Nephron (organoid): ENCODE results near the gene BSCL2.

Experiments used
- H3K27ac Mint-ChIP-seq, 3 experiments: 2 replicates each; pipeline ENCODE4 v1.8.0; 2020; ENCODE audit warnings: mixed read lengths in 3 of 3, mild to moderate bottlenecking in 2 of 3, moderate library complexity in 1 of 3
- H3K27me3 Mint-ChIP-seq: 2 replicates; pipeline ENCODE4 v1.8.0; 2021; ENCODE audit warnings: low read depth, mild to moderate bottlenecking, moderate library complexity, mixed read lengths
- H3K36me3 Mint-ChIP-seq: 2 replicates; pipeline ENCODE4 v1.8.0; 2020; ENCODE audit warnings: low read depth, mixed read lengths
- H3K4me1 Mint-ChIP-seq: 2 replicates; pipeline ENCODE4 v1.8.0; 2020; ENCODE audit warnings: mixed read lengths
- H3K4me3 Mint-ChIP-seq, 3 experiments: 2 replicates each; pipeline ENCODE4 v1.8.0; 2020; ENCODE audit warnings: mild to moderate bottlenecking in 3 of 3, mixed read lengths in 3 of 3, moderate library complexity in 2 of 3
- H3K9me3 Mint-ChIP-seq: 2 replicates; pipeline ENCODE4 v1.8.0; 2020; ENCODE audit warnings: mixed read lengths
- CTCF ChIP-seq, 3 experiments: fragments of 200-600 bp; sonication (generic); IDR thresholded peaks; one replicate each; pipeline ENCODE4 v1.5.0; 2021; ENCODE audit warnings: antibody characterized with exemption in 3 of 3; ENCODE audit not compliant: unreplicated experiment in 3 of 3

Gene BSCL2

DNA sequence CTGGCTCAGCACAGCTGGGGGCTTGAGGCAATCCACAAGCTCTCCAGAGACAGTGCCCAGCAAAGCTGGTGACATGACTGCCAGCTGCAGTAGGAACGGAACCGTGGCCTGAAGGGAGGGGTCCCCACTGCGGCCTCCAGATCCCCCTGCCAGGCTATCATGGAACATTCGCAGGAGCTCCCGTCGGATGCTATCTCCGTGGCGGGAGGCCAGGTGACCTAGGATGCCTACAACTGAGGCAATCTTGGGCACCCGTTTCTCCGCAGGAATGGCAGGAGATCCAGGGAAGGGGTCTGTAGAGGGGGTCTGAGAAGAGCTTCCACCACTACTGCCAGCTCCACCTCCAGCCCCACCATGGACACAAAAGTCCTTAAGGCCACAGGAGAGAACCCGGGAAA is 58.3 kb downstream of the BSCL2 start:
- no peak overlapping the region for H3K27ac Mint-ChIP-seq
- no peaks in the 10 kb centered on the region for H3K27me3 Mint-ChIP-seq
- H3K4me1 Mint-ChIP-seq, result peaks cover 27% of the 10 kb centered on the region
- H3K9me3 Mint-ChIP-seq, result no peaks in the 10 kb centered on the region
- peak overlapping the region in 2 of 3 experiments; percentile 9 to 24 for H3K4me3 Mint-ChIP-seq
- H3K36me3 Mint-ChIP-seq, result peaks cover 11% of the 10 kb centered on the region
- TF ChIP-seq CTCF (IDR thresholded peaks at IDR 0.05; ENCODE audit: unreplicated experiment in 3 of 3), result no peak

GRCh38 chr11:62648185-62648966 is 58.8 kb downstream of the BSCL2 start:
- H3K27ac Mint-ChIP-seq, result no peak overlapping the region
- H3K4me3 Mint-ChIP-seq, result no peak overlapping the region
- peaks cover 25% of the 10 kb centered on the region for H3K4me1 Mint-ChIP-seq
- H3K27me3 Mint-ChIP-seq, result no peaks in the 10 kb centered on the region
- no peak for TF ChIP-seq CTCF (IDR thresholded peaks at IDR 0.05; ENCODE audit: unreplicated experiment in 3 of 3)
- H3K36me3 Mint-ChIP-seq, result peaks cover 12% of the 10 kb centered on the region
- H3K9me3 Mint-ChIP-seq, result no peaks in the 10 kb centered on the region

GRCh38 chr11:62647609-62648005 is 59.6 kb downstream of the BSCL2 start:
- Mint-ChIP-seq H3K36me3 (peaks cover 12% of the 10 kb centered on the region), H3K27me3 (no peaks in the 10 kb centered on the region), H3K27ac (no peak overlapping the region), H3K9me3 (no peaks in the 10 kb centered on the region), H3K4me3 (peak overlapping the region; percentile 29 to 34 (median 30)), H3K4me1 (peaks cover 20% of the 10 kb centered on the region)
- no peak for TF ChIP-seq CTCF (IDR thresholded peaks at IDR 0.05; ENCODE audit: unreplicated experiment in 3 of 3)

DNA sequence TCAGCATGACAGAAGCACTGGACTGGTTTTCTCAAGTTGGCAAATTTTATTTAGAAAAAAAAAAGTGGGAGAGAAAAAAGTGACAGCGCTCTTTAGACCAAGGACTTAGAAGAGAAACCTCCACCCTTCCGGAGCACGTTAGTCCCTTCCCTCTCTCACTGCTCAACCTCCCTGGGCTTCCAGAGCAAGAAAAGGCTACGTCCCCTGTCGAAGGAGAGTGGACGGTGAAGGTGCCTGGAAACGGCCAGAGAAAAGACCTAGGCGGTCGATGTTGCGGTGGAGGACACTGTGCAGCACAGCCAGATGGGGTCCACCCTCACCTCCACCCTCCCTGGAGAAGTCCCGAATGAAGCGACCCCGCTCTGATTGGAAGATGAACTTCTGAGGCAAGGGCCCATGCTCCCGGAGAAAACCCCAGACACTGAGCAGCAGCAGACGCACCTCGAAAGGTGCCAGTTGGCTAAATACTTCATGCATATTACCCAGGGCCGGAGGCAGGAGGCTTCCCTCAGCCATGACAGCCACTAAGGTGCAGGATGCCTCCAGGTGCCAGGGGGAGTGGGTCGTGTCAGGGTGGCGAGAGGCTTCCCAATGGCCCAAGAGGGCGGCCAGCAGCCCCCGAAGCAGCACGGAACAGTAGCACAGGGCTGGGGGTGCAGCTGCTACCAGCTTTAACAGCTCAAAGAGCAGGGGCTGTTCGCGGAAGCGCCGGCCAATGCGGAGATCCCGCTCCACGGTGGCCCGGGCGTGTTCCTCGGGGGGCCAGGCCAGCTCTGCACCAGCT is 60.2 kb downstream of the BSCL2 start:
- Mint-ChIP-seq H3K27ac (peak overlapping the region; percentile 85 to 99 (median 94)), H3K36me3 (peaks cover 12% of the 10 kb centered on the region), H3K4me1 (peaks cover 15% of the 10 kb centered on the region), H3K9me3 (no peaks in the 10 kb centered on the region), H3K27me3 (no peaks in the 10 kb centered on the region), H3K4me3 (peak overlapping the region; percentile 98 to 100 (median 99))
- TF ChIP-seq CTCF (IDR thresholded peaks at IDR 0.05; ENCODE audit: unreplicated experiment in 3 of 3), result no peak

- H3K27me3 Mint-ChIP-seq, result no peaks in the 10 kb centered on the region
- peak within 1 kb of the TSS; percentile 98 to 100 (median 99) for H3K4me3 Mint-ChIP-seq
- peak within 1 kb of the TSS; percentile 85 to 99 (median 94) for H3K27ac Mint-ChIP-seq
- no peaks in the 10 kb centered on the region for H3K9me3 Mint-ChIP-seq
- peak in 1 of 3 experiments; percentile 13 for TF ChIP-seq CTCF (IDR thresholded peaks at IDR 0.05; ENCODE audit: unreplicated experiment in 3 of 3)
- peaks cover 15% of the 10 kb centered on the region for H3K4me1 Mint-ChIP-seq
- peaks cover 16% of the 10 kb centered on the region for H3K36me3 Mint-ChIP-seq
Measured at GRCh38 chr11:62645946-62646824, 61.0 kb downstream of the BSCL2 start, which contains the start of gene GANAB. GANAB (minus strand) TSS chr11:62646613; CDS start chr11:62646599, 14 bp downstream.
